Measurements from ENCODE around the gene PMAIP1.

DNA sequence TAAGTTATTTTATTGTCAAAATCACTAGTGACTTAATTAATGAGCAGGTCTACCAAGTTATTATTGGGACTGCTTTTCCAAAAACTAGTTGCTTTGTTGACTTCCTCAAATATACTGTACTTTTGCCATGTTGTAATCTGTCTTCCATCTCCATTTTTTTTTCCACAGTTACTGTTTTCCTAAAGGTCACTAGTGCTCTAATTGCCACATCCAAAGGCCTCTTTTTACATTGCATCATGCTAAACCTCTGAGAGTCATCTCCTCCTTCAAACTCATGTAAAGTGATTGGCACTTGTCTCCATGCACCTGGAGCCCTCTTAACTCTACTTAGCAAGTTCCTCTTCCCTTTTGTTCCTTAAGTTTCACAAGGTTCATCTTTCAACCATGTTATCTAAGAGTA is 11.8 kb downstream of the PMAIP1 start:
- TF ChIP-seq, protein P1, sequence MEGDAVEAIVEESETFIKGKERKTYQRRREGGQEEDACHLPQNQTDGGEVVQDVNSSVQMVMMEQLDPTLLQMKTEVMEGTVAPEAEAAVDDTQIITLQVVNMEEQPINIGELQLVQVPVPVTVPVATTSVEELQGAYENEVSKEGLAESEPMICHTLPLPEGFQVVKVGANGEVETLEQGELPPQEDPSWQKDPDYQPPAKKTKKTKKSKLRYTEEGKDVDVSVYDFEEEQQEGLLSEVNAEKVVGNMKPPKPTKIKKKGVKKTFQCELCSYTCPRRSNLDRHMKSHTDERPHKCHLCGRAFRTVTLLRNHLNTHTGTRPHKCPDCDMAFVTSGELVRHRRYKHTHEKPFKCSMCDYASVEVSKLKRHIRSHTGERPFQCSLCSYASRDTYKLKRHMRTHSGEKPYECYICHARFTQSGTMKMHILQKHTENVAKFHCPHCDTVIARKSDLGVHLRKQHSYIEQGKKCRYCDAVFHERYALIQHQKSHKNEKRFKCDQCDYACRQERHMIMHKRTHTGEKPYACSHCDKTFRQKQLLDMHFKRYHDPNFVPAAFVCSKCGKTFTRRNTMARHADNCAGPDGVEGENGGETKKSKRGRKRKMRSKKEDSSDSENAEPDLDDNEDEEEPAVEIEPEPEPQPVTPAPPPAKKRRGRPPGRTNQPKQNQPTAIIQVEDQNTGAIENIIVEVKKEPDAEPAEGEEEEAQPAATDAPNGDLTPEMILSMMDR (IDR thresholded peaks at IDR 0.05): no peak
- TF ChIP-seq, protein P2, sequence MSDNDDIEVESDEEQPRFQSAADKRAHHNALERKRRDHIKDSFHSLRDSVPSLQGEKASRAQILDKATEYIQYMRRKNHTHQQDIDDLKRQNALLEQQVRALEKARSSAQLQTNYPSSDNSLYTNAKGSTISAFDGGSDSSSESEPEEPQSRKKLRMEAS (IDR thresholded peaks at IDR 0.05; ENCODE audit: low read depth): no peak
- TF ChIP-seq NRF1 (IDR thresholded peaks at IDR 0.05; ENCODE audit: low read depth, low read length) (no peak), GATA2 (CRISPR knock-in tag; IDR thresholded peaks at IDR 0.05) (no peak), EZH2phosphoT487 (IDR thresholded peaks at IDR 0.05; ENCODE audit: borderline replicate concordance, low read depth) (no peak), TAF1 (IDR thresholded peaks at IDR 0.05; ENCODE audit: borderline replicate concordance, low read depth, low read length) (no peak), RCOR1 (IDR thresholded peaks at IDR 0.05; ENCODE audit: low read length) (no peak), RAD21 (IDR thresholded peaks at IDR 0.05; ENCODE audit: low read length) (no peak), POLR2AphosphoS5 (IDR thresholded peaks at IDR 0.05; ENCODE audit: low read depth, low read length) (no peak)
- TF ChIP-seq, protein P3, sequence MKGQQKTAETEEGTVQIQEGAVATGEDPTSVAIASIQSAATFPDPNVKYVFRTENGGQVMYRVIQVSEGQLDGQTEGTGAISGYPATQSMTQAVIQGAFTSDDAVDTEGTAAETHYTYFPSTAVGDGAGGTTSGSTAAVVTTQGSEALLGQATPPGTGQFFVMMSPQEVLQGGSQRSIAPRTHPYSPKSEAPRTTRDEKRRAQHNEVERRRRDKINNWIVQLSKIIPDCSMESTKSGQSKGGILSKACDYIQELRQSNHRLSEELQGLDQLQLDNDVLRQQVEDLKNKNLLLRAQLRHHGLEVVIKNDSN (IDR thresholded peaks at IDR 0.05; ENCODE audit: borderline replicate concordance, low read depth): no peak
- TF ChIP-seq, protein P4, sequence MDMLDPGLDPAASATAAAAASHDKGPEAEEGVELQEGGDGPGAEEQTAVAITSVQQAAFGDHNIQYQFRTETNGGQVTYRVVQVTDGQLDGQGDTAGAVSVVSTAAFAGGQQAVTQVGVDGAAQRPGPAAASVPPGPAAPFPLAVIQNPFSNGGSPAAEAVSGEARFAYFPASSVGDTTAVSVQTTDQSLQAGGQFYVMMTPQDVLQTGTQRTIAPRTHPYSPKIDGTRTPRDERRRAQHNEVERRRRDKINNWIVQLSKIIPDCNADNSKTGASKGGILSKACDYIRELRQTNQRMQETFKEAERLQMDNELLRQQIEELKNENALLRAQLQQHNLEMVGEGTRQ (IDR thresholded peaks at IDR 0.05; ENCODE audit: borderline replicate concordance, low read depth, low read length): no peak
